Thyroid gland (tissue), 4 donors: ENCODE measurements around the gene VPS51. TPM values are rescaled to one million over a fixed set of nuclear protein-coding genes. Genes with fewer than 3 reads are reported as not detected.

Experiments used
- DNase-seq, 2 donors: peaks; one replicate each; pipeline ENCODE4 v3.0.0-alpha.2; 2019
- H3K27ac ChIP-seq, 3 donors: fragments of 200-600 bp; sonication (generic); 1 replicate in 2 of 3; 2 replicates in 1 of 3; pipeline ENCODE4 v1.5.1; 2016 to 2019; ENCODE audit warnings: mild to moderate bottlenecking in 1 of 3, moderate library complexity in 1 of 3
- H3K27me3 ChIP-seq: fragments of 200-600 bp; sonication (generic); one replicate; pipeline ENCODE4 v1.5.1; 2019
- H3K36me3 ChIP-seq, 2 donors: fragments of 200-600 bp; sonication (generic); one replicate each; pipeline ENCODE4 v1.5.1; 2016 to 2019
- H3K4me1 ChIP-seq, 2 donors: fragments of 200-600 bp; sonication (generic); one replicate each; pipeline ENCODE4 v1.5.1; 2017 to 2019
- H3K4me3 ChIP-seq, 3 donors: fragments of 200-600 bp; sonication (generic); replicated peaks in 1 of 3; 1 replicate in 2 of 3; 2 replicates in 1 of 3; pipeline ENCODE4 v1.5.1; 2016; ENCODE audit warnings: mild to moderate bottlenecking in 1 of 3
- H3K9me3 ChIP-seq: fragments of 200-600 bp; sonication (generic); one replicate; pipeline ENCODE4 v1.5.1; 2017
- CTCF ChIP-seq, 6 experiments: fragments of 200-600 bp in 3 of 6; fragments of 450-650 bp in 3 of 6; sonication (generic) in 3 of 6; IDR thresholded peaks; one replicate each; pipeline ENCODE4 v1.5.1; 2016 to 2019; ENCODE audit warnings: antibody characterized with exemption in 6 of 6, mild to moderate bottlenecking in 2 of 6, inconsistent platforms in 1 of 6, moderate library complexity in 1 of 6
- POLR2A ChIP-seq, 2 donors: fragments of 450-650 bp; IDR thresholded peaks; one replicate each; pipeline ENCODE4 v1.6.1; 2017; ENCODE audit warnings: antibody characterized with exemption in 2 of 2, mild to moderate bottlenecking in 2 of 2, moderate library complexity in 1 of 2
- WGBS, 2 donors: methylation state at CpG; one replicate each; pipeline ENCODE4 v1.1.5; 2017; 5-methylcytosine and 5-hydroxymethylcytosine counted together
- intact Hi-C: fragments of 100-400 bp; cut with DNase I; formaldehyde crosslinking; loops from one replicate; pipeline ENCODE4 v1.15.1; 2023
- total RNA-seq, 4 donors: library from RNA; depleted of rRNA; stranded (reverse); fragments of >200 nt; gene quantifications; one replicate each; pipeline ENCODE4 v1.2.3, GENCODE V29; 2016

Gene VPS51
- total RNA-seq, 4 donors from 2014 or later: 222 to 608 (median 469) TPM

- Histone ChIP-seq H3K9me3 (no peaks in the 10 kb centered on the region), H3K36me3 (peaks cover 7 to 22% of the 10 kb centered on the region in 2 donors), H3K27me3 (no peaks in the 10 kb centered on the region), H3K27ac (no peak overlapping the region), H3K4me1 (peaks cover 8 to 17% of the 10 kb centered on the region in 2 donors), H3K4me3 (no peak overlapping the region)
- 95 to 97% methylated on average over 11 of the region's 11 CpGs for WGBS, 2 donors
- no peak for TF ChIP-seq POLR2A (IDR thresholded peaks at IDR 0.05)
- TF ChIP-seq CTCF (IDR thresholded peaks at IDR 0.05): no peak
- intact Hi-C loops: no loop called here
- no peak for DNase-seq
Observed at GRCh38 chr11:65087216-65087615, 8.8 kb upstream of the VPS51 start.

GRCh38 chr11:65087827-65088226, 8.2 kb upstream of the VPS51 start:
- no peak for DNase-seq
- intact Hi-C loops: no loop called here
- Histone ChIP-seq H3K4me3 (no peak overlapping the region), H3K27me3 (no peaks in the 10 kb centered on the region), H3K9me3 (no peaks in the 10 kb centered on the region), H3K36me3 (peaks cover 7 to 22% of the 10 kb centered on the region in 2 donors), H3K4me1 (peaks cover 8 to 17% of the 10 kb centered on the region in 2 donors), H3K27ac (no peak overlapping the region)
- 93 to 94% methylated on average over 6 of the region's 15 CpGs for WGBS, 2 donors
- TF ChIP-seq POLR2A (IDR thresholded peaks at IDR 0.05) (no peak), CTCF (IDR thresholded peaks at IDR 0.05) (no peak)

- DNase-seq: no peak
- TF ChIP-seq POLR2A (IDR thresholded peaks at IDR 0.05): no peak
- no peak for TF ChIP-seq CTCF (IDR thresholded peaks at IDR 0.05)
- Histone ChIP-seq H3K27ac (no peak overlapping the region), H3K4me3 (no peak overlapping the region), H3K36me3 (peaks cover 7 to 22% of the 10 kb centered on the region in 2 donors), H3K27me3 (no peaks in the 10 kb centered on the region), H3K9me3 (no peaks in the 10 kb centered on the region), H3K4me1 (peaks cover 6 to 11% of the 10 kb centered on the region in 2 donors)
- 97 to 98% methylated on average over 4 of the region's 4 CpGs for WGBS, 2 donors
- intact Hi-C loops: no loop called here
Observed at GRCh38 chr11:65089621-65090020, 6.4 kb upstream of the VPS51 start.

- H3K36me3 ChIP-seq: peaks cover 7 to 22% of the 10 kb centered on the region in 2 donors
- no peaks in the 10 kb centered on the region for H3K27me3 ChIP-seq
- WGBS, 2 donors: 96 to 98% methylated on average over 4 of the region's 4 CpGs
- no peaks in the 10 kb centered on the region for H3K9me3 ChIP-seq
- H3K27ac ChIP-seq: no peak overlapping the region
- TF ChIP-seq POLR2A (IDR thresholded peaks at IDR 0.05) (no peak), CTCF (IDR thresholded peaks at IDR 0.05) (no peak)
- H3K4me1 ChIP-seq: peaks cover under 1 to 2% of the 10 kb centered on the region in 2 donors
- intact Hi-C loops: no loop called here
- no peak overlapping the region for H3K4me3 ChIP-seq
- DNase-seq: no peak
Observed at GRCh38 chr11:65090628-65091027, 5.4 kb upstream of the VPS51 start.

GRCh38 chr11:65095427-65095826, 587 bp upstream of the VPS51 start:
- 75 to 83% methylated on average over 20 to 22 of the region's 22 CpGs for WGBS, 2 donors
- DNase-seq: no peak
- TF ChIP-seq CTCF (IDR thresholded peaks at IDR 0.05): no peak
- TF ChIP-seq POLR2A (IDR thresholded peaks at IDR 0.05): no peak
- intact Hi-C loops: no loop called here
- Histone ChIP-seq H3K9me3 (no peaks in the 10 kb centered on the region), H3K4me3 (no peak overlapping the region), H3K27ac (peak overlapping the region in 2 of 3 donors; percentile 47 to 82), H3K27me3 (no peaks in the 10 kb centered on the region), H3K36me3 (peaks cover 0 to 3% of the 10 kb centered on the region in 2 donors), H3K4me1 (peaks cover 9 to 12% of the 10 kb centered on the region in 2 donors)
